Measurements from ENCODE around the gene NIT2. TPM values are rescaled to one million over a fixed set of nuclear protein-coding genes. Genes with fewer than 3 reads are reported as not detected.

Gene NIT2
- total RNA-seq, 1 donor from 2014 or later = 22.3 TPM

- no peak for TF ChIP-seq CTCF (IDR thresholded peaks at IDR 0.05; ENCODE audit: unreplicated experiment)
- DNase-seq (ENCODE audit: low spot score) = no peak
- Mint-ChIP-seq H3K4me1 (ENCODE audit: unreplicated experiment) (peaks cover under 1% of the 10 kb centered on the region), H3K9me3 (ENCODE audit: unreplicated experiment) (no peaks in the 10 kb centered on the region), H3K4me3 (ENCODE audit: unreplicated experiment) (no peak overlapping the region), H3K27ac (ENCODE audit: unreplicated experiment) (no peak overlapping the region), H3K36me3 (ENCODE audit: low read depth, unreplicated experiment) (peaks cover 13% of the 10 kb centered on the region), H3K27me3 (ENCODE audit: unreplicated experiment) (peaks cover 4% of the 10 kb centered on the region)
These were observed 4.6 kb upstream of the NIT2 start for GRCh38 chr3:100329800-100330489.

- Mint-ChIP-seq H3K9me3 (ENCODE audit: unreplicated experiment) (no peaks in the 10 kb centered on the region), H3K4me1 (ENCODE audit: unreplicated experiment) (peaks cover 4% of the 10 kb centered on the region), H3K36me3 (ENCODE audit: low read depth, unreplicated experiment) (peaks cover 12% of the 10 kb centered on the region), H3K27ac (ENCODE audit: unreplicated experiment) (no peak overlapping the region), H3K4me3 (ENCODE audit: unreplicated experiment) (no peak overlapping the region), H3K27me3 (ENCODE audit: unreplicated experiment) (peaks cover 4% of the 10 kb centered on the region)
- no peak for TF ChIP-seq CTCF (IDR thresholded peaks at IDR 0.05; ENCODE audit: unreplicated experiment)
- no peak for DNase-seq (ENCODE audit: low spot score)
These were observed 3.9 kb upstream of the NIT2 start for GRCh38 chr3:100330651-100331050.

GRCh38 chr3:100331660-100332059 is 2.9 kb upstream of the NIT2 start:
- TF ChIP-seq CTCF (IDR thresholded peaks at IDR 0.05; ENCODE audit: unreplicated experiment) = no peak
- H3K9me3 Mint-ChIP-seq (ENCODE audit: unreplicated experiment) = no peaks in the 10 kb centered on the region
- no peak overlapping the region for H3K27ac Mint-ChIP-seq (ENCODE audit: unreplicated experiment)
- no peak overlapping the region for H3K4me3 Mint-ChIP-seq (ENCODE audit: unreplicated experiment)
- peaks cover 7% of the 10 kb centered on the region for H3K27me3 Mint-ChIP-seq (ENCODE audit: unreplicated experiment)
- no peak for DNase-seq (ENCODE audit: low spot score)
- peaks cover 4% of the 10 kb centered on the region for H3K4me1 Mint-ChIP-seq (ENCODE audit: unreplicated experiment)
- H3K36me3 Mint-ChIP-seq (ENCODE audit: low read depth, unreplicated experiment) = peaks cover 6% of the 10 kb centered on the region

- H3K9me3 Mint-ChIP-seq (ENCODE audit: unreplicated experiment) = no peaks in the 10 kb centered on the region
- H3K4me1 Mint-ChIP-seq (ENCODE audit: unreplicated experiment) = peaks cover 4% of the 10 kb centered on the region
- TF ChIP-seq CTCF (IDR thresholded peaks at IDR 0.05; ENCODE audit: unreplicated experiment) = no peak
- H3K27ac Mint-ChIP-seq (ENCODE audit: unreplicated experiment) = no peak overlapping the region
- DNase-seq (ENCODE audit: low spot score) = no peak
- H3K27me3 Mint-ChIP-seq (ENCODE audit: unreplicated experiment) = peaks cover 7% of the 10 kb centered on the region
- H3K36me3 Mint-ChIP-seq (ENCODE audit: low read depth, unreplicated experiment) = no peaks in the 10 kb centered on the region
- H3K4me3 Mint-ChIP-seq (ENCODE audit: unreplicated experiment) = no peak overlapping the region
These were observed 1.5 kb upstream of the NIT2 start for GRCh38 chr3:100333051-100333450.

GRCh38 chr3:100333970-100334487 is 528 bp upstream of the NIT2 start:
- no peaks in the 10 kb centered on the region for H3K9me3 Mint-ChIP-seq (ENCODE audit: unreplicated experiment)
- no peak overlapping the region for H3K27ac Mint-ChIP-seq (ENCODE audit: unreplicated experiment)
- H3K4me3 Mint-ChIP-seq (ENCODE audit: unreplicated experiment) = peak overlapping the region; percentile 88
- DNase-seq (ENCODE audit: low spot score) = no peak
- peaks cover 7% of the 10 kb centered on the region for H3K27me3 Mint-ChIP-seq (ENCODE audit: unreplicated experiment)
- peaks cover 4% of the 10 kb centered on the region for H3K4me1 Mint-ChIP-seq (ENCODE audit: unreplicated experiment)
- H3K36me3 Mint-ChIP-seq (ENCODE audit: low read depth, unreplicated experiment) = no peaks in the 10 kb centered on the region
- no peak for TF ChIP-seq CTCF (IDR thresholded peaks at IDR 0.05; ENCODE audit: unreplicated experiment)

All from endothelial cell (in vitro differentiated cells).